ENCODE measurements around the gene REP15. TPM values are rescaled to one million over a fixed set of nuclear protein-coding genes. Genes with fewer than 3 reads are reported as not detected.

REP15 gene
- total RNA-seq: 1 to 10 TPM in 1 of 4 donors, under 1 TPM in 3; 0.39 to 2.7 (median 0.72) TPM
- 1 to 10 TPM in 1 of 3 donors, under 1 TPM in 2; 0.39 to 1.1 (median 0.73) TPM for polyA plus RNA-seq
- long read RNA-seq, donor 1: 0 reads
- long read RNA-seq, donor 2: 0 reads

GRCh38 chr12:27696293-27696652 is at the start of gene REP15:
Gene REP15 (plus strand): TSS chr12:27696447. CDS start chr12:27696563, 116 bp downstream.
- peaks cover 7 to 59% of the 10 kb centered on the region in 2 donors for H3K36me3 ChIP-seq (ENCODE audit: insufficient read depth in 1 of 2, low read depth in 1 of 2)
- no peaks in the 10 kb centered on the region for H3K4me1 ChIP-seq
- TF ChIP-seq CTCF (IDR thresholded peaks at IDR 0.05): no peak
- no peaks in the 10 kb centered on the region for H3K27me3 ChIP-seq (ENCODE audit: insufficient read depth in 3 of 3, low read length in 2 of 3)
- ATAC-seq (no peak), DNase-seq (no peak)
- 84 to 88% (median 87%) methylated on average over 5 of the region's 5 CpGs for WGBS, 3 donors
- H3K27ac ChIP-seq: no peak within 1 kb of the TSS
- no peaks in the 10 kb centered on the region for H3K9me3 ChIP-seq
- H3K4me3 ChIP-seq: no peak within 1 kb of the TSS
- intact Hi-C loops (cut with DNase I): no loop called here

GRCh38 chr12:27650011-27650410 is 46.2 kb upstream of the REP15 start:
- intact Hi-C loops (cut with DNase I): loop anchor here (2.0 to 5.0 kb wide), 3 partner anchors 123 to 218 kb away; no protein-coding TSS in a partner anchor
- Histone ChIP-seq H3K27me3 (ENCODE audit: insufficient read depth in 3 of 3, low read length in 2 of 3) (no peaks in the 10 kb centered on the region), H3K4me1 (no peaks in the 10 kb centered on the region), H3K27ac (no peak overlapping the region), H3K36me3 (ENCODE audit: insufficient read depth in 1 of 2, low read depth in 1 of 2) (peaks cover 0 to 30% of the 10 kb centered on the region in 2 donors), H3K9me3 (no peaks in the 10 kb centered on the region), H3K4me3 (no peak overlapping the region)
- ATAC-seq: no peak
- no peak for DNase-seq
- WGBS, 3 donors: 88 to 97% (median 91%) methylated on average over 1 of the region's 1 CpG
- TF ChIP-seq CTCF (IDR thresholded peaks at IDR 0.05): no peak

DNA sequence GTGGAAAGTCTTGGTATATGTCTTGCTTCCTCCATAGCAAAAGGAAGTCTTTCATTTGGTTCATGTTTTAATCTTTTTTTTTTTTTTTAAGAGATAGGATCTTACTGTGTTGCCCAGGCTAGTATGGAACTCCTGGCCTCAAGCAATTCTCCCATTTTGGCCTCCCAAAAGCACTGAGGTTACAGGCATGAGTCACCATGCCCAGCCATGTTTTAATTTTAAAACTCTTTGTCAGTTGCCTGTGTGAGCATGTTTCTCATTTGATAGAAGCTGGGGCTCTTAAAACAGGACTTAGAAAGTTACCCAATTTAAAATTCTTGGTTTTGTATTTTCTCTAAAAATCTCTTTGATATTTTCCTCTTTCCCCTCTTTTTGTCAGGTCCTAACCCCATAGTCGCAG is 45.0 kb upstream of the REP15 start:
- Histone ChIP-seq H3K27ac (no peak overlapping the region), H3K4me3 (no peak overlapping the region), H3K4me1 (no peaks in the 10 kb centered on the region), H3K27me3 (ENCODE audit: insufficient read depth in 3 of 3, low read length in 2 of 3) (no peaks in the 10 kb centered on the region), H3K36me3 (ENCODE audit: insufficient read depth in 1 of 2, low read depth in 1 of 2) (peaks cover 0 to 42% of the 10 kb centered on the region in 2 donors), H3K9me3 (no peaks in the 10 kb centered on the region)
- ATAC-seq (no peak), DNase-seq (no peak)
- TF ChIP-seq CTCF (IDR thresholded peaks at IDR 0.05): no peak
- intact Hi-C loops (cut with DNase I): loop anchor here (2.0 to 5.0 kb wide), 3 partner anchors 124 to 219 kb away; no protein-coding TSS in a partner anchor
- WGBS, 3 donors: 96 to 100% (median 98%) methylated on average over 1 of the region's 1 CpG

DNA sequence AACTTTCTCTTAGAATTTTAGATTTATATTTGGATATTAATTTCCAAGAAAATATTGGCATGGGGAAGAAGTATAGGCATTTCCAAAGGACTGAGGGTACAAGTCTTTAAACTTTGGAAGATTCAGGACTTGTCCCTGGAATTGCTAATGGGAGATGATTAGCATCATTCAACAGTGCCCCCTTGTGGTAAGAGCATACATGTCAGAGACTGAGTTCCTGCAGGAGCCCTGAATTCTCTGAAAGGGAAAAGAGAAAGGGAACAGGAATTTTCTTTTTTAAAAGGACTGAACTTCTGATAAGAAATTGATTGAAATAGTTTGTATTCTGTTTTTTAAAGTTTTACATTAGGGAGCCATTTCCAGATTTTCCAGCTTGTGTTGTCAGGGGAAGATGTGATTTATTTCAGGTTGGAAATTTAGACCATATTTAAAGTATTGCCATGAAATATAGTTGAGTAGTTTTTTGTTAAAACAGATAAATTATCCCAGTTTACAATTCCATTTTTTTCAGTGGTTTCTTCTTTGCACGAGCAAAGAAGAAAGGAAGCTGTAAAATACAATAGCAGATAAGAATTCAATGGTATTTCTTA is 44.0 kb upstream of the REP15 start:
- Histone ChIP-seq H3K36me3 (ENCODE audit: insufficient read depth in 1 of 2, low read depth in 1 of 2) (peaks cover 0 to 45% of the 10 kb centered on the region in 2 donors), H3K27me3 (ENCODE audit: insufficient read depth in 3 of 3, low read length in 2 of 3) (no peaks in the 10 kb centered on the region), H3K27ac (no peak overlapping the region), H3K9me3 (no peaks in the 10 kb centered on the region), H3K4me1 (no peaks in the 10 kb centered on the region), H3K4me3 (no peak overlapping the region)
- DNase-seq (no peak), ATAC-seq (peak; percentile 69 to 91 (median 80))
- WGBS, 3 donors: 46 to 74% (median 56%) methylated on average over 1 of the region's 1 CpG
- intact Hi-C loops (cut with DNase I): loop anchor here (5.0 kb wide), 2 partner anchors 125 to 220 kb away; no protein-coding TSS in a partner anchor
- peak; percentile 90 for TF ChIP-seq CTCF (IDR thresholded peaks at IDR 0.05)

Data from psoas muscle (tissue), 8 donors.